ENCODE data around the gene ZNF280A.
"Not testable (repeated sequence)": the region's sequence is repeated elsewhere in the genome, so short reads cannot be mapped to it uniquely, and the experiment has no call there.

ZNF280A gene

GRCh38 chr22:22533417-22533816 lies 13.3 kb upstream of the ZNF280A start:
- H3K4me3 ChIP-seq (ENCODE audit: low read depth, low read length), result no peak overlapping the region
- no peak for TF ChIP-seq CTCF (IDR thresholded peaks at IDR 0.05; ENCODE audit: low read depth, low read length, missing control alignments)
- DNase-seq (ENCODE audit: low read depth), result no peak

GRCh38 chr22:22532547-22533071 lies 12.5 kb upstream of the ZNF280A start:
- not testable (repeated sequence) for DNase-seq (ENCODE audit: low read depth); H3K4me3 ChIP-seq (ENCODE audit: low read depth, low read length)

GRCh38 chr22:22531770-22532546 lies 11.9 kb upstream of the ZNF280A start:
- no peak for TF ChIP-seq CTCF (IDR thresholded peaks at IDR 0.05; ENCODE audit: low read depth, low read length, missing control alignments)
- no peak overlapping the region for H3K4me3 ChIP-seq (ENCODE audit: low read depth, low read length)
- no peak for DNase-seq (ENCODE audit: low read depth)

GRCh38 chr22:22528780-22529179 lies 8.7 kb upstream of the ZNF280A start:
- no peak for DNase-seq (ENCODE audit: low read depth)
- TF ChIP-seq CTCF (IDR thresholded peaks at IDR 0.05; ENCODE audit: low read depth, low read length, missing control alignments), result no peak
- H3K4me3 ChIP-seq (ENCODE audit: low read depth, low read length), result no peak overlapping the region

GRCh38 chr22:22527312-22527711 lies 7.2 kb upstream of the ZNF280A start:
- no peak for TF ChIP-seq CTCF (IDR thresholded peaks at IDR 0.05; ENCODE audit: low read depth, low read length, missing control alignments)
- DNase-seq (ENCODE audit: low read depth), result no peak

GRCh38 chr22:22526125-22526912 lies 6.2 kb upstream of the ZNF280A start:
- no peak for DNase-seq (ENCODE audit: low read depth)
- TF ChIP-seq CTCF (IDR thresholded peaks at IDR 0.05; ENCODE audit: low read depth, low read length, missing control alignments), result no peak
- H3K4me3 ChIP-seq (ENCODE audit: low read depth, low read length), result no peak overlapping the region

More at GRCh38 chr22:22527312-22527711, 7.2 kb upstream of the ZNF280A start:
- H3K4me3 ChIP-seq (ENCODE audit: low read depth, low read length), result no peak overlapping the region

- no peak overlapping the region for H3K4me3 ChIP-seq (ENCODE audit: low read depth, low read length)
- TF ChIP-seq CTCF (IDR thresholded peaks at IDR 0.05; ENCODE audit: low read depth, low read length, missing control alignments), result no peak
- DNase-seq (ENCODE audit: low read depth), result no peak
Observed at GRCh38 chr22:22523494-22523893, 3.4 kb upstream of the ZNF280A start.
